H1 (cell line): Measurements from ENCODE around the gene RNF152. TPM values are rescaled to one million over a fixed set of nuclear protein-coding genes. Genes with fewer than 3 reads are reported as not detected.
A peak's percentile ranks its signal among the peaks of the same experiment; 100 is the strongest.

Source experiments
- CTCF ChIA-PET: fragments of 300-600 bp; sonication (Branson Sonifier 250); formaldehyde crosslinking; loops from one replicate; lab custom pipeline; 2021; ENCODE audit not compliant: partially characterized antibody; lab: Charles Lee
- POLR2A ChIA-PET: fragments of 300-600 bp; sonication (Branson Sonifier 250); formaldehyde crosslinking; loops from one replicate; lab custom pipeline; 2021; ENCODE audit warnings: inconsistent platforms; ENCODE audit not compliant: partially characterized antibody; lab: Charles Lee
- DNase-seq, 2 experiments: peaks; one replicate each; pipeline versions ENCODE4 v3.0.0 to v3.0.0-alpha.2; 2010 to 2022; ENCODE audit warnings: low spot score in 2 of 2, low read depth in 1 of 2, mixed read lengths in 1 of 2
- FAIRE-seq: peaks from 2 replicates; lab custom pipeline; 2011; peaks lifted over from hg19 to GRCh38; lab: Jason Lieb, UNC
- H2AFZ ChIP-seq: 2 replicates; pipeline ENCODE4 v1.8.1; 2012; ENCODE audit warnings: low read length, inconsistent platforms
- H2AK5ac ChIP-seq: 2 replicates; pipeline ENCODE4 v1.6.1; 2013; ENCODE audit warnings: low read depth, low read length
- H2BK120ac ChIP-seq: replicated peaks from 2 replicates; pipeline ENCODE3; 2013; ENCODE audit warnings: low read depth, low read length, inconsistent platforms
- H2BK12ac ChIP-seq: 2 replicates; pipeline ENCODE4 v1.6.1; 2013; ENCODE audit warnings: low read depth, low read length
- H2BK15ac ChIP-seq: 2 replicates; pipeline ENCODE4 v1.6.1; 2013; ENCODE audit warnings: low read length
- H2BK20ac ChIP-seq: 2 replicates; pipeline ENCODE4 v1.6.1; 2013; ENCODE audit warnings: low read length
- H2BK5ac ChIP-seq: 2 replicates; pipeline ENCODE4 v1.6.1; 2013; ENCODE audit warnings: low read depth, low read length
- H3K14ac ChIP-seq: 2 replicates; pipeline ENCODE4 v1.6.1; 2013; ENCODE audit warnings: inconsistent platforms; ENCODE audit not compliant: insufficient read length
- H3K18ac ChIP-seq: 2 replicates; pipeline ENCODE4 v1.6.1; 2013; ENCODE audit warnings: low read length; ENCODE audit errors: extremely low read depth
- H3K23ac ChIP-seq: 2 replicates; pipeline ENCODE4 v1.6.1; 2013; ENCODE audit warnings: inconsistent platforms; ENCODE audit not compliant: insufficient read length
- H3K23me2 ChIP-seq: 2 replicates; pipeline ENCODE4 v1.6.1; 2013; ENCODE audit warnings: low read depth, low read length
- H3K27ac ChIP-seq: 2 replicates; pipeline ENCODE4 v1.6.1; 2011; ENCODE audit warnings: low read depth, low read length, inconsistent platforms
- H3K27me3 ChIP-seq, 4 experiments: replicated peaks in 1 of 4; 1 replicate in 1 of 4; 2 replicates in 3 of 4; pipeline versions ENCODE4 v1.6.1 to v1.8.1; 2011 to 2013; ENCODE audit warnings: low read length in 3 of 4, mild to moderate bottlenecking in 3 of 4, inconsistent platforms in 2 of 4, mixed read lengths in 2 of 4, moderate library complexity in 1 of 4; ENCODE audit not compliant: control insufficient read depth in 3 of 4, insufficient read depth in 3 of 4; ENCODE audit errors: extremely low read depth in 1 of 4
- H3K36me3 ChIP-seq, 4 experiments: 2 replicates each; pipeline versions ENCODE4 v1.6.1 to v1.8.1; 2011 to 2013; ENCODE audit warnings: mild to moderate bottlenecking in 4 of 4, low read length in 3 of 4, moderate library complexity in 2 of 4, control low read depth in 1 of 4, inconsistent platforms in 1 of 4; ENCODE audit not compliant: insufficient read depth in 4 of 4, control insufficient read depth in 2 of 4
- H3K4ac ChIP-seq: replicated peaks from 2 replicates; pipeline ENCODE3; 2013; ENCODE audit warnings: low read length, low read depth, mixed read lengths, inconsistent platforms; ENCODE audit not compliant: insufficient read length
- H3K4me1 ChIP-seq, 4 experiments: replicated peaks in 1 of 4; 1 replicate in 1 of 4; 2 replicates in 3 of 4; pipeline versions ENCODE4 v1.6.1 to v1.8.1; 2011 to 2013; ENCODE audit warnings: low read length in 3 of 4, inconsistent platforms in 2 of 4, mixed read lengths in 1 of 4; ENCODE audit not compliant: insufficient read depth in 4 of 4, control insufficient read depth in 3 of 4
- H3K4me2 ChIP-seq, 2 experiments: 2 replicates each; pipeline versions ENCODE4 v1.6.1 to v1.8.1; 2011 to 2013; ENCODE audit warnings: low read depth in 2 of 2, low read length in 2 of 2, control low read depth in 1 of 2, inconsistent platforms in 1 of 2, mild to moderate bottlenecking in 1 of 2; ENCODE audit not compliant: insufficient read depth in 1 of 2
- H3K4me3 ChIP-seq, 4 experiments: fragments of 200-600, 300-600 bp in 1 of 4; sonication (generic), shearing (Covaris generic), sonication (Bioruptor Twin) in 1 of 4; 2 replicates each; pipeline versions ENCODE4 v1.5.1 to v1.8.1; 2011 to 2016; ENCODE audit warnings: low read length in 4 of 4, low read depth in 3 of 4, control low read depth in 2 of 4, inconsistent platforms in 2 of 4, mild to moderate bottlenecking in 2 of 4, mixed read lengths in 1 of 4, moderate library complexity in 1 of 4; ENCODE audit not compliant: insufficient read depth in 2 of 4; ENCODE audit errors: extremely low read depth in 1 of 4
- H3K56ac ChIP-seq: replicated peaks from 2 replicates; pipeline ENCODE3; 2013; ENCODE audit warnings: low read depth, mild to moderate bottlenecking, mixed read lengths, low read length, inconsistent platforms; ENCODE audit not compliant: insufficient read length
- H3K79me1 ChIP-seq: 2 replicates; pipeline ENCODE4 v1.6.1; 2013; ENCODE audit warnings: low read depth, low read length, control low read depth
- H3K79me2 ChIP-seq, 2 experiments: 2 replicates each; pipeline versions ENCODE4 v1.6.1 to v1.8.1; 2012 to 2013; ENCODE audit warnings: low read length in 2 of 2, mild to moderate bottlenecking in 2 of 2, inconsistent platforms in 1 of 2; ENCODE audit not compliant: insufficient read depth in 2 of 2, control insufficient read depth in 1 of 2
- H3K9ac ChIP-seq, 4 experiments: replicated peaks in 1 of 4; 1 replicate in 1 of 4; 2 replicates in 3 of 4; pipeline versions ENCODE4 v1.6.1 to v1.8.1; 2011 to 2013; ENCODE audit warnings: low read depth in 3 of 4, low read length in 3 of 4, control low read depth in 2 of 4, mild to moderate bottlenecking in 2 of 4, moderate library complexity in 2 of 4, inconsistent platforms in 1 of 4; ENCODE audit errors: extremely low read depth in 1 of 4
- H3K9me3 ChIP-seq, 2 experiments: 2 replicates each; pipeline versions ENCODE4 v1.6.1 to v1.8.1; 2012 to 2013; ENCODE audit warnings: mild to moderate bottlenecking in 2 of 2, moderate library complexity in 2 of 2, control low read depth in 1 of 2, inconsistent platforms in 1 of 2, low read depth in 1 of 2, low read length in 1 of 2, mixed read lengths in 1 of 2; ENCODE audit not compliant: insufficient read depth in 2 of 2
- H4K20me1 ChIP-seq, 2 experiments: replicated peaks in 1 of 2; 2 replicates each; pipeline versions ENCODE3 to v1.8.1; 2011 to 2013; ENCODE audit warnings: inconsistent platforms in 2 of 2, low read length in 2 of 2, mild to moderate bottlenecking in 1 of 2; ENCODE audit not compliant: insufficient read depth in 2 of 2, control insufficient read depth in 1 of 2
- H4K5ac ChIP-seq: 2 replicates; pipeline ENCODE4 v1.6.1; 2013; ENCODE audit warnings: low read length, low read depth, mixed read lengths, inconsistent platforms; ENCODE audit not compliant: insufficient read length
- H4K8ac ChIP-seq: 2 replicates; pipeline ENCODE4 v1.8.0; 2013; ENCODE audit warnings: mild to moderate bottlenecking, moderate library complexity, low read length, inconsistent platforms; ENCODE audit not compliant: insufficient read depth; ENCODE audit errors: extremely low read depth
- H4K91ac ChIP-seq: replicated peaks from 2 replicates; pipeline ENCODE3; 2013; ENCODE audit warnings: low read length, mixed read lengths, inconsistent platforms; ENCODE audit not compliant: insufficient read length
- BCL11A ChIP-seq, 2 experiments: IDR thresholded peaks; one replicate each; pipeline ENCODE4 v1.6.1; 2011; ENCODE audit warnings: low read depth in 2 of 2, low read length in 2 of 2, mild to moderate bottlenecking in 2 of 2
- EP300 ChIP-seq, 2 experiments: IDR thresholded peaks; 1 replicate in 1 of 2; 2 replicates in 1 of 2; pipeline ENCODE4 v1.6.1; 2011 to 2012; ENCODE audit warnings: low read depth in 2 of 2, low read length in 2 of 2, mild to moderate bottlenecking in 2 of 2, borderline replicate concordance in 1 of 2, inconsistent platforms in 1 of 2, moderate library complexity in 1 of 2
- KDM5A ChIP-seq: fragments of 200-600 bp; IDR thresholded peaks from 2 replicates; pipeline ENCODE4 v1.7.1; 2012; ENCODE audit warnings: mild to moderate bottlenecking, low read length, inconsistent platforms, mixed read lengths
- WGBS, 2 experiments: shearing (Covaris generic) in 1 of 2; methylation state at CpG; one replicate each; pipeline versions ENCODE4 v1.1.6 to v1.1.7; 2013 to 2015; ENCODE audit warnings: low lambda C conversion rate in 2 of 2, mixed read lengths in 2 of 2, inconsistent platforms in 1 of 2, low coverage in 1 of 2, missing lambda C conversion rate in 1 of 2; ENCODE audit not compliant: insufficient replicate concordance in 2 of 2, insufficient coverage in 1 of 2, insufficient read length in 1 of 2; ENCODE audit errors: extremely low coverage in 1 of 2, missing lambda C conversion rate in 1 of 2; 5-methylcytosine and 5-hydroxymethylcytosine counted together
- polyA plus RNA-seq, 7 experiments: library from polyadenylated mRNA; depleted of rRNA in 3 of 7; stranded (reverse) in 5 of 7; unstranded in 2 of 7; fragments of >200 nt in 5 of 7; fragments of 200-250 nt in 2 of 7; gene quantifications; 1 replicate in 5 of 7; 2 replicates in 1 of 7; 4 replicates in 1 of 7; pipeline versions ENCODE4 v1.2.1 to v1.2.3, GENCODE V29; 2011 to 2013; ENCODE audit warnings: missing spikeins in 2 of 7, mixed read lengths in 2 of 7
- total RNA-seq: library from RNA; stranded (reverse); fragmentation: NEBNext Ultra II Directional; extraction: Animal tissue kit (Norgen Biotek cat#: 25700); gene quantifications from 2 replicates; pipeline ENCODE4 v1.2.1, GENCODE V29; 2021

RNF152 gene
- total and polyA plus RNA-seq, 2 of the 8 experiments (the other 6 are each of a cell fraction or from before 2014, with no cell fraction given) = 1.1 to 2.7 TPM

- H3K23ac ChIP-seq = no peak overlapping the region
- H4K91ac ChIP-seq = no peak overlapping the region
- no peak overlapping the region for H3K56ac ChIP-seq
- 0 out of 2 replicates have a peak overlapping the region, but pooled peaks have one; percentile 8 for H2BK5ac ChIP-seq
- CTCF ChIA-PET = interaction anchor here (1.1 kb wide), 1 partner anchor 97 kb away, joined by 3 read pairs; no protein-coding TSS in a partner anchor
- H3K9me3 ChIP-seq = no peaks in the 10 kb centered on the region
- no peak overlapping the region for H2AFZ ChIP-seq
- 98% methylated on average over 17 of the region's 29 CpGs; no CpG with 5 or more reads in 1 of the 2 experiments for WGBS, 2 experiments
- no peak for FAIRE-seq
- H3K27ac ChIP-seq = no peak overlapping the region
- H3K4ac ChIP-seq = no peak overlapping the region
- no peak overlapping the region for H3K14ac ChIP-seq
- H2BK12ac ChIP-seq = no peak overlapping the region
- no peak overlapping the region for H2AK5ac ChIP-seq
- H2BK20ac ChIP-seq = no peak overlapping the region
- DNase-seq = no peak
- no peak overlapping the region for H2BK120ac ChIP-seq
- no peaks in the 10 kb centered on the region for H3K79me1 ChIP-seq
- H3K4me2 ChIP-seq = no peak overlapping the region
- H3K36me3 ChIP-seq = no peaks in the 10 kb centered on the region; a peak in 2 of 8 replicates
- POLR2A ChIA-PET = no interaction called here
- H4K5ac ChIP-seq = no peak overlapping the region
- no peak overlapping the region for H2BK15ac ChIP-seq
- H3K18ac ChIP-seq = no peak overlapping the region
- H3K9ac ChIP-seq = no peak overlapping the region
- H4K20me1 ChIP-seq = no peaks in the 10 kb centered on the region
- no peaks in the 10 kb centered on the region; the same call in 1 of the 2 replicates for H3K23me2 ChIP-seq
- no peak overlapping the region for H4K8ac ChIP-seq
- no peak overlapping the region for H3K4me3 ChIP-seq
- no peaks in the 10 kb centered on the region for H3K27me3 ChIP-seq
- H3K4me1 ChIP-seq = no peaks in the 10 kb centered on the region
- H3K79me2 ChIP-seq = no peaks in the 10 kb centered on the region
- TF ChIP-seq EP300 (IDR thresholded peaks at IDR 0.05; ENCODE audit: borderline replicate concordance in 1 of 2, low read depth in 2 of 2, low read length in 2 of 2) = no peak
- TF ChIP-seq KDM5A = no peak
- no peak for TF ChIP-seq BCL11A (IDR thresholded peaks at IDR 0.05; ENCODE audit: low read depth in 2 of 2, low read length in 2 of 2)
These were observed 76.8 kb downstream of the RNF152 start for GRCh38 chr18:61815885-61816470.
